COLO668 (cell line): ENCODE measurements around the gene CABLES1.

Experiments
- DNase-seq: peaks from one replicate; lab custom pipeline; 2025; ENCODE audit not compliant: unreplicated experiment; lab: John Stamatoyannopoulos, UW

CABLES1 gene

GRCh38 chr18:23166891-23167541 lies 31.7 kb downstream of the CABLES1 start:
- DNase-seq: no peak

- DNase-seq: no peak
Observed at GRCh38 chr18:23169673-23170044, 34.4 kb downstream of the CABLES1 start.

- no peak for DNase-seq
Observed at GRCh38 chr18:23170137-23170536, 34.9 kb downstream of the CABLES1 start.

- DNase-seq: no peak
Observed at GRCh38 chr18:23171581-23172156, 36.4 kb downstream of the CABLES1 start.

GRCh38 chr18:23172591-23173380 lies 37.5 kb downstream of the CABLES1 start:
- no peak for DNase-seq

- no peak for DNase-seq
Observed at GRCh38 chr18:23173912-23174311, 38.6 kb downstream of the CABLES1 start.

- no peak for DNase-seq
Observed at GRCh38 chr18:23176701-23177432, 41.6 kb downstream of the CABLES1 start.

- DNase-seq: no peak
Observed at GRCh38 chr18:23177433-23178072, 42.3 kb downstream of the CABLES1 start.

GRCh38 chr18:23178201-23178600 lies 42.9 kb downstream of the CABLES1 start:
- DNase-seq: no peak

- DNase-seq: no peak
Observed at GRCh38 chr18:23178661-23179081, 43.4 kb downstream of the CABLES1 start.

GRCh38 chr18:23179416-23179815 lies 44.1 kb downstream of the CABLES1 start:
- no peak for DNase-seq

GRCh38 chr18:23181547-23181946 lies 46.3 kb downstream of the CABLES1 start:
- DNase-seq: no peak

GRCh38 chr18:23182606-23183005 lies 47.3 kb downstream of the CABLES1 start:
- no peak for DNase-seq

- DNase-seq: no peak
Observed at GRCh38 chr18:23183411-23184150, 48.3 kb downstream of the CABLES1 start.

- DNase-seq: no peak
Observed at GRCh38 chr18:23186781-23187180, 51.5 kb downstream of the CABLES1 start.

- DNase-seq: no peak
Observed at GRCh38 chr18:23188068-23188760, 52.9 kb downstream of the CABLES1 start.

- no peak for DNase-seq
Observed at GRCh38 chr18:23189099-23189498, 53.8 kb downstream of the CABLES1 start.

GRCh38 chr18:23189768-23190661 lies 54.7 kb downstream of the CABLES1 start:
- no peak for DNase-seq

GRCh38 chr18:23191232-23191631 lies 55.9 kb downstream of the CABLES1 start:
- DNase-seq: no peak
